Neural crest cell (in vitro differentiated cells): ENCODE measurements around the gene TBC1D2B. TPM values are rescaled to one million over a fixed set of nuclear protein-coding genes. Genes with fewer than 3 reads are reported as not detected.
"Not testable (repeated sequence)": the region's sequence is repeated elsewhere in the genome, so short reads cannot be mapped to it uniquely, and the experiment has no call there.

Experiments used
- DNase-seq: peaks from one replicate; pipeline ENCODE4 v3.0.0; 2021; ENCODE audit warnings: low read depth, mixed read lengths, low spot score
- H3K27ac Mint-ChIP-seq: one replicate; pipeline ENCODE4 v1.8.0; 2021; ENCODE audit warnings: mild to moderate bottlenecking, mixed read lengths; ENCODE audit not compliant: unreplicated experiment
- H3K27me3 Mint-ChIP-seq: 2 replicates; pipeline ENCODE4 v1.8.0; 2021; ENCODE audit warnings: low read depth, mild to moderate bottlenecking, mixed read lengths
- H3K36me3 Mint-ChIP-seq: 2 replicates; pipeline ENCODE4 v1.8.0; 2021; ENCODE audit warnings: low read depth, mild to moderate bottlenecking, mixed read lengths
- H3K4me1 Mint-ChIP-seq: 2 replicates; pipeline ENCODE4 v1.8.0; 2021; ENCODE audit warnings: mixed read lengths
- H3K4me3 Mint-ChIP-seq: one replicate; pipeline ENCODE4 v1.8.0; 2021; ENCODE audit warnings: mild to moderate bottlenecking, mixed read lengths
- H3K9me3 Mint-ChIP-seq: 2 replicates; pipeline ENCODE4 v1.8.0; 2021; ENCODE audit warnings: mixed read lengths
- total RNA-seq: library from RNA; stranded (reverse); gene quantifications from 2 replicates; pipeline ENCODE4 v1.2.1, GENCODE V29; 2021
- TF ChIP-seq, protein P1 (sequence below): fragments of 200-600 bp; sonication (generic); conservative IDR thresholded peaks from 2 replicates; pipeline ENCODE4 v1.5.0; 2021; ENCODE audit warnings: antibody characterized with exemption, mild to moderate bottlenecking

TBC1D2B gene
- total RNA-seq, 1 donor from 2014 or later: 21.8 TPM

- Mint-ChIP-seq H3K27ac (no peak overlapping the region), H3K4me3 (peak overlapping the region; percentile 67), H3K9me3 (no peaks in the 10 kb centered on the region), H3K27me3 (no peaks in the 10 kb centered on the region), H3K36me3 (no peaks in the 10 kb centered on the region), H3K4me1 (peaks cover 33% of the 10 kb centered on the region)
- no peak for DNase-seq
- TF ChIP-seq, protein P1, sequence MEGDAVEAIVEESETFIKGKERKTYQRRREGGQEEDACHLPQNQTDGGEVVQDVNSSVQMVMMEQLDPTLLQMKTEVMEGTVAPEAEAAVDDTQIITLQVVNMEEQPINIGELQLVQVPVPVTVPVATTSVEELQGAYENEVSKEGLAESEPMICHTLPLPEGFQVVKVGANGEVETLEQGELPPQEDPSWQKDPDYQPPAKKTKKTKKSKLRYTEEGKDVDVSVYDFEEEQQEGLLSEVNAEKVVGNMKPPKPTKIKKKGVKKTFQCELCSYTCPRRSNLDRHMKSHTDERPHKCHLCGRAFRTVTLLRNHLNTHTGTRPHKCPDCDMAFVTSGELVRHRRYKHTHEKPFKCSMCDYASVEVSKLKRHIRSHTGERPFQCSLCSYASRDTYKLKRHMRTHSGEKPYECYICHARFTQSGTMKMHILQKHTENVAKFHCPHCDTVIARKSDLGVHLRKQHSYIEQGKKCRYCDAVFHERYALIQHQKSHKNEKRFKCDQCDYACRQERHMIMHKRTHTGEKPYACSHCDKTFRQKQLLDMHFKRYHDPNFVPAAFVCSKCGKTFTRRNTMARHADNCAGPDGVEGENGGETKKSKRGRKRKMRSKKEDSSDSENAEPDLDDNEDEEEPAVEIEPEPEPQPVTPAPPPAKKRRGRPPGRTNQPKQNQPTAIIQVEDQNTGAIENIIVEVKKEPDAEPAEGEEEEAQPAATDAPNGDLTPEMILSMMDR: no peak
Measured at GRCh38 chr15:77991029-77991406, 86.5 kb downstream of the TBC1D2B start.

DNA sequence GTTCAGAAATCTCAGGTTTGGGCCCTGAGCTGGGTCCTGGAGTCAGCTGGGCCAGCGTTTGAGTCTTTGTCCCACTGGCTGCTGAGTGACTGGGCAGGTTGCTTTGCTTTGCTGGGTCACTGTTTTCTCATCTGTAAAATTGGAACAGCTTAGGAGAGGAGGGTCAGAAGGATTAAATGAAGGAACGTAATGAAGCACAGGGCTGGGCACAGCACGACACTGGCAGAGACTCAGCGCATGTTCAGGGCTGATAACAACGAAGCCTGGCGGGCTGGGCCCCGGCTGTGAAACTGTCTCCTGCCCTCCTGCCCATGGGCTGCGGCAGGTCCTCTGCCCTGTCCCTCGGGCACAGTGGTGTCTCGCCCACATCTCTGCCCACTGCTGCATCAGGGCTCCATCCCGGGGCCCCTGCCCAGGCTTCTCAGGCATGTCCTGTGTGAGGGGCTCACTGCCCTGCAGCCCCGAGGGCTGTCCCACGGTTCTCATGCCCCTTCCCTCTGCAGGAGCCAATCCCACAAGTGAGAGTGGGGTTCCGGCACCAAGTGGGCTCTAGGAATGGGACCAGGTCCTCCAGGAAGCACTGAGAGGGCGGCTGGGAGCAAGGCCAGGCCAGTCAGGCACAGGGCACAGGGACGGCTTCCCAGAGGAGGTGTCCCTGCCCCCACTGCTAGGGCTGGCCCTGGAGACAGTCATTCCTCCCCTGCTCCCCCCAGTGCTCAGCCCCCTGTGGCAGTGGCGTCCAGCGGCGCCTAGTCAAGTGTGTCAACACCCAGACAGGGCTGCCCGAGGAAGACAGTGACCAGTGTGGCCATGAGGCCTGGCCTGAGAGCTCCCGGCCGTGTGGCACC lies 88.0 kb downstream of the TBC1D2B start:
- Mint-ChIP-seq H3K4me3 (no peak overlapping the region), H3K4me1 (peaks cover 33% of the 10 kb centered on the region), H3K27me3 (no peaks in the 10 kb centered on the region), H3K9me3 (no peaks in the 10 kb centered on the region), H3K36me3 (no peaks in the 10 kb centered on the region), H3K27ac (no peak overlapping the region)
- no peak for DNase-seq
- TF ChIP-seq, protein P1: no peak

GRCh38 chr15:77988347-77989295 lies 88.9 kb downstream of the TBC1D2B start:
- Mint-ChIP-seq H3K4me3 (no peak overlapping the region), H3K36me3 (no peaks in the 10 kb centered on the region), H3K27me3 (peaks cover under 1% of the 10 kb centered on the region), H3K9me3 (no peaks in the 10 kb centered on the region), H3K4me1 (peaks cover 32% of the 10 kb centered on the region), H3K27ac (peak overlapping the region; percentile 57)
- DNase-seq: no peak
- TF ChIP-seq, protein P1: no peak

DNA sequence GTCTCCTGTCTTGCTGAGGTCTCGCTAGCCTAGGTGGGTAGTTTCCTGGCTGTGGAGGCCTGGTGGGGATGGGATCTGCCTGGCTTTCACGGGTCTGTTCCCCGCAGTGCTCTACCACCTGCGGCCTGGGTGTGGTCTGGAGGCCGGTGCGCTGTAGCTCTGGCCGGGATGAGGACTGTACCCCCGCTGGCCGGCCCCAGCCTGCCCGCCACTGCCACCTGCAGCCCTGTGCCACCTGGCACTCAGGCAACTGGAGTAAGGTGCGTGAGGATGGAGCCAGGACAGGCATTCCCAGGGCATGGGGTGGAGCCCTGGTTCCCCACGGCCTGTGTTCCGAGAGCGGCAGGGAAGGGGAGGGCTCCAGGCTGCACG lies 89.8 kb downstream of the TBC1D2B start:
- not testable (repeated sequence) for DNase-seq, H3K9me3 Mint-ChIP-seq, H3K27me3 Mint-ChIP-seq, H3K27ac Mint-ChIP-seq, H3K4me3 Mint-ChIP-seq, H3K36me3 Mint-ChIP-seq
- peaks cover 31% of the 10 kb centered on the region for H3K4me1 Mint-ChIP-seq

GRCh38 chr15:77986891-77987764 lies 90.4 kb downstream of the TBC1D2B start:
- Mint-ChIP-seq H3K27me3 (peaks cover 3% of the 10 kb centered on the region), H3K36me3 (no peaks in the 10 kb centered on the region), H3K9me3 (no peaks in the 10 kb centered on the region), H3K4me1 (peaks cover 31% of the 10 kb centered on the region), H3K4me3 (no peak overlapping the region), H3K27ac (no peak overlapping the region)
- TF ChIP-seq, protein P1: no peak
- no peak for DNase-seq
